Measurements from ENCODE around the gene ANO4. TPM values are rescaled to one million over a fixed set of nuclear protein-coding genes. Genes with fewer than 3 reads are reported as not detected.

ANO4 gene
- total RNA-seq, 4 donors from 2014 or later = 0.27 to 0.78 (median 0.48) TPM

DNA sequence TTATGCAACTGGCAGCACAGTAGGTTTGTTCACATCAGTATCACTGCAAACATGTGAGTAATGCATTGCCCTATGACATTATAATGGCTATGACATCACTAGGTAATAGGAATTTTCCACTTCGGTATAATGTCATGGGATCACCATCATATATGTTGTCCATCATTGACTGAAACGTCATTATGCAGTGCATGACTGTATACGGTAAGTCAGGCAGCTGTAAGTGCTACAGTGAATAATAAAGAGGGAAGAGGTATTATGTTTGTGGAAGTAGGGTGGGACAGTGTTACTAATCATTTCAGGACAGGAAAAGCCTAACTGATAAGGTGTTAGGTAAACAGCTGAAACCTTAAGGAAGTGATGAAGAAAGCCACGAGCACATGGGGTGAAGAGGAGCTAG, 68.1 kb downstream of the ANO4 start:
- Histone ChIP-seq H3K36me3 (no peaks in the 10 kb centered on the region), H3K9me3 (no peaks in the 10 kb centered on the region), H3K4me3 (replicated peaks in 1 of 3) (no peak overlapping the region), H3K27me3 (no peaks in the 10 kb centered on the region), H3K4me1 (no peaks in the 10 kb centered on the region), H3K27ac (no peak overlapping the region)
- intact Hi-C loops (cut with DNase I) = no loop called here
- WGBS, 2 donors = 61 to 64% methylated on average over 4 of the region's 4 CpGs
- TF ChIP-seq CTCF (IDR thresholded peaks at IDR 0.05) = no peak
- DNase-seq = no peak

DNA sequence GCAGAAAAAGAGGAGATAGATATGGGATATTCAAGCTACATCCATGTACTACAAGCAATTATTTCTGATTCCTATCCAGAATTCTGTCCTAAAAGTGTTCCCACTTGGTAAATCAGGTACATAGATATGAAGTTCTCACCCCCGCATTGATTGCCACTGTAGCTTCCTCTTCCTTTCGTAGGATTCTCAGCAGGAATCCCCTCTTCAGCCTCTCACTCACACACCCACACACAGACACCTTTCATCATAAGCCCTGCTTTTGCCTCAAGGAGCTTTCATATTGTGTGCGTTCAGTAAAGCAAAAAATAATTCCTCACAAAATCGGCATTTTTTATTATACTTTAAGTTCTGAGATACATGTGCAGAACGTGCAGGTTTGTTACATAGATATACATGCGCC, 69.8 kb downstream of the ANO4 start:
- 69 to 81% methylated on average over 6 of the region's 6 CpGs for WGBS, 2 donors
- H3K9me3 ChIP-seq = no peaks in the 10 kb centered on the region
- H3K4me3 ChIP-seq (replicated peaks in 1 of 3) = no peak overlapping the region
- H3K27me3 ChIP-seq = no peaks in the 10 kb centered on the region
- intact Hi-C loops (cut with DNase I) = no loop called here
- no peaks in the 10 kb centered on the region for H3K36me3 ChIP-seq
- H3K4me1 ChIP-seq = no peaks in the 10 kb centered on the region
- TF ChIP-seq CTCF (IDR thresholded peaks at IDR 0.05) = no peak
- TF ChIP-seq POLR2A (IDR thresholded peaks at IDR 0.05) = no peak
- H3K27ac ChIP-seq = no peak overlapping the region
- no peak for DNase-seq

GRCh38 chr12:100867639-100868393, 73.2 kb downstream of the ANO4 start:
- no peak for DNase-seq
- Histone ChIP-seq H3K36me3 (no peaks in the 10 kb centered on the region), H3K27me3 (no peaks in the 10 kb centered on the region), H3K4me1 (no peaks in the 10 kb centered on the region), H3K9me3 (no peaks in the 10 kb centered on the region), H3K4me3 (replicated peaks in 1 of 3) (no peak overlapping the region), H3K27ac (no peak overlapping the region)
- 53 to 65% methylated on average over 4 of the region's 4 CpGs for WGBS, 2 donors
- intact Hi-C loops (cut with DNase I) = no loop called here
- TF ChIP-seq CTCF (IDR thresholded peaks at IDR 0.05) = no peak
- no peak for TF ChIP-seq POLR2A (IDR thresholded peaks at IDR 0.05)

- TF ChIP-seq POLR2A (IDR thresholded peaks at IDR 0.05) = no peak
- no peak for TF ChIP-seq CTCF (IDR thresholded peaks at IDR 0.05)
- no peak overlapping the region for H3K27ac ChIP-seq
- H3K4me1 ChIP-seq = no peaks in the 10 kb centered on the region
- no peak for DNase-seq
- no peaks in the 10 kb centered on the region for H3K36me3 ChIP-seq
- H3K4me3 ChIP-seq (replicated peaks in 1 of 3) = no peak overlapping the region
- intact Hi-C loops (cut with DNase I) = no loop called here
- 88 to 100% methylated on average over 1 of the region's 1 CpG for WGBS, 2 donors
- no peaks in the 10 kb centered on the region for H3K9me3 ChIP-seq
- H3K27me3 ChIP-seq = no peaks in the 10 kb centered on the region
Observed at GRCh38 chr12:100868487-100868886, 73.9 kb downstream of the ANO4 start.

GRCh38 chr12:100871195-100871734, 76.7 kb downstream of the ANO4 start:
- no peak for DNase-seq
- no peaks in the 10 kb centered on the region for H3K9me3 ChIP-seq
- H3K4me3 ChIP-seq (replicated peaks in 1 of 3) = no peak overlapping the region
- WGBS, 2 donors = 89 to 96% methylated on average over 1 of the region's 1 CpG
- TF ChIP-seq CTCF (IDR thresholded peaks at IDR 0.05) (no peak), POLR2A (IDR thresholded peaks at IDR 0.05) (no peak)
- H3K27ac ChIP-seq = no peak overlapping the region
- no peaks in the 10 kb centered on the region for H3K36me3 ChIP-seq
- H3K4me1 ChIP-seq = no peaks in the 10 kb centered on the region
- no peaks in the 10 kb centered on the region for H3K27me3 ChIP-seq
- intact Hi-C loops (cut with DNase I) = no loop called here
